DOHH2 (cell line): ENCODE data around the gene LYPD5.

Source experiments
- EZH2phosphoT487 ChIP-seq: fragments of 200-600 bp; sonication (generic); IDR thresholded peaks from 2 replicates; pipeline ENCODE4 v1.6.1; 2017; ENCODE audit warnings: borderline replicate concordance, mild to moderate bottlenecking, antibody characterized with exemption, low read length, moderate library complexity, mixed read lengths
- TF ChIP-seq, protein P1 (sequence below): fragments of 200-600 bp; sonication (generic); IDR thresholded peaks from one replicate; pipeline ENCODE4 v1.5.1; 2014; ENCODE audit warnings: antibody characterized with exemption, mild to moderate bottlenecking, low read depth, low read length; ENCODE audit not compliant: poor library complexity, severe bottlenecking

- TF ChIP-seq, protein P1, sequence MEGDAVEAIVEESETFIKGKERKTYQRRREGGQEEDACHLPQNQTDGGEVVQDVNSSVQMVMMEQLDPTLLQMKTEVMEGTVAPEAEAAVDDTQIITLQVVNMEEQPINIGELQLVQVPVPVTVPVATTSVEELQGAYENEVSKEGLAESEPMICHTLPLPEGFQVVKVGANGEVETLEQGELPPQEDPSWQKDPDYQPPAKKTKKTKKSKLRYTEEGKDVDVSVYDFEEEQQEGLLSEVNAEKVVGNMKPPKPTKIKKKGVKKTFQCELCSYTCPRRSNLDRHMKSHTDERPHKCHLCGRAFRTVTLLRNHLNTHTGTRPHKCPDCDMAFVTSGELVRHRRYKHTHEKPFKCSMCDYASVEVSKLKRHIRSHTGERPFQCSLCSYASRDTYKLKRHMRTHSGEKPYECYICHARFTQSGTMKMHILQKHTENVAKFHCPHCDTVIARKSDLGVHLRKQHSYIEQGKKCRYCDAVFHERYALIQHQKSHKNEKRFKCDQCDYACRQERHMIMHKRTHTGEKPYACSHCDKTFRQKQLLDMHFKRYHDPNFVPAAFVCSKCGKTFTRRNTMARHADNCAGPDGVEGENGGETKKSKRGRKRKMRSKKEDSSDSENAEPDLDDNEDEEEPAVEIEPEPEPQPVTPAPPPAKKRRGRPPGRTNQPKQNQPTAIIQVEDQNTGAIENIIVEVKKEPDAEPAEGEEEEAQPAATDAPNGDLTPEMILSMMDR = no peak
- no peak for TF ChIP-seq EZH2phosphoT487
These were observed 15.6 kb downstream of the LYPD5 start for GRCh38 chr19:43786665-43787064.
